Keratinocyte (primary cell): Measurements from ENCODE around the gene FBXO31. TPM values are rescaled to one million over a fixed set of nuclear protein-coding genes. Genes with fewer than 3 reads are reported as not detected.

ENCODE experiments used
- DNase-seq: peaks from one replicate; pipeline ENCODE4 v3.0.0-alpha.2; 2011; ENCODE audit warnings: low read depth, missing footprints, low spot score
- FAIRE-seq: peaks from 2 replicates; lab custom pipeline; 2011; peaks lifted over from hg19 to GRCh38; lab: Jason Lieb, UNC
- H2AFZ ChIP-seq: 2 replicates; pipeline ENCODE4 v1.6.0; 2012; ENCODE audit warnings: low read length, control low read depth, inconsistent platforms; ENCODE audit not compliant: control insufficient read depth
- H3K27ac ChIP-seq: 2 replicates; pipeline ENCODE4 v1.5.1; 2011; ENCODE audit warnings: low read length; ENCODE audit not compliant: control insufficient read depth, insufficient read depth
- H3K27me3 ChIP-seq: 3 replicates; pipeline ENCODE4 v1.6.0; 2011; ENCODE audit warnings: low read length; ENCODE audit not compliant: control insufficient read depth, insufficient read depth; ENCODE audit errors: extremely low read depth
- H3K36me3 ChIP-seq, 2 experiments: 2 replicates in 1 of 2; 3 replicates in 1 of 2; pipeline ENCODE4 v1.5.1; 2011; ENCODE audit warnings: low read length in 2 of 2, mild to moderate bottlenecking in 1 of 2; ENCODE audit not compliant: control insufficient read depth in 2 of 2, insufficient read depth in 2 of 2; ENCODE audit errors: extremely low read depth in 1 of 2
- H3K4me1 ChIP-seq: 3 replicates; pipeline ENCODE4 v1.5.1; 2011; ENCODE audit warnings: low read length; ENCODE audit not compliant: control insufficient read depth, insufficient read depth; ENCODE audit errors: extremely low read depth
- H3K4me2 ChIP-seq: 3 replicates; pipeline ENCODE4 v1.6.0; 2011; ENCODE audit warnings: low read depth, low read length; ENCODE audit not compliant: control insufficient read depth, insufficient read depth; ENCODE audit errors: extremely low read depth
- H3K4me3 ChIP-seq, 3 experiments: fragments of 200-600 bp in 1 of 3; sonication (generic) in 1 of 3; 2 replicates in 2 of 3; 3 replicates in 1 of 3; pipeline ENCODE4 v1.5.1; 2011 to 2016; ENCODE audit warnings: low read length in 3 of 3, mild to moderate bottlenecking in 3 of 3, control low read depth in 2 of 3, inconsistent platforms in 1 of 3, low read depth in 1 of 3, mixed read lengths in 1 of 3, mixed run types in 1 of 3, moderate library complexity in 1 of 3; ENCODE audit not compliant: control insufficient read depth in 2 of 3, insufficient read depth in 2 of 3; ENCODE audit errors: extremely low read depth in 1 of 3
- H3K79me2 ChIP-seq: 2 replicates; pipeline ENCODE4 v1.6.0; 2012; ENCODE audit warnings: low read length; ENCODE audit not compliant: control insufficient read depth, insufficient read depth
- H3K9ac ChIP-seq: 3 replicates; pipeline ENCODE4 v1.6.0; 2011; ENCODE audit warnings: low read length; ENCODE audit not compliant: control insufficient read depth, insufficient read depth; ENCODE audit errors: extremely low read depth
- H3K9me1 ChIP-seq: 3 replicates; pipeline ENCODE4 v1.6.0; 2011; ENCODE audit warnings: low read length; ENCODE audit not compliant: control insufficient read depth, insufficient read depth; ENCODE audit errors: extremely low read depth
- H3K9me3 ChIP-seq: 2 replicates; pipeline ENCODE4 v1.5.1; 2012; ENCODE audit warnings: low read depth, low read length; ENCODE audit not compliant: control insufficient read depth
- H4K20me1 ChIP-seq: 3 replicates; pipeline ENCODE4 v1.6.0; 2011; ENCODE audit warnings: low read length; ENCODE audit not compliant: control insufficient read depth, insufficient read depth; ENCODE audit errors: extremely low read depth
- CTCF ChIP-seq, 3 experiments: IDR thresholded peaks in 1 of 3; conservative IDR thresholded peaks in 1 of 3; optimal IDR thresholded peaks in 1 of 3; 2 replicates in 2 of 3; 3 replicates in 1 of 3; pipeline versions ENCODE3 to v1.5.1; 2011; ENCODE audit warnings: low read length in 3 of 3, mild to moderate bottlenecking in 3 of 3, moderate library complexity in 2 of 3, control low read depth in 1 of 3, inconsistent platforms in 1 of 3; ENCODE audit not compliant: insufficient read depth in 2 of 3; ENCODE audit errors: extremely low read depth in 1 of 3
- EZH2 ChIP-seq: IDR thresholded peaks from one replicate; pipeline ENCODE4 v1.6.1; 2012; ENCODE audit warnings: inconsistent platforms, mild to moderate bottlenecking, low read length, moderate library complexity
- dilution Hi-C: fragments of 300-500 bp; cut with MboI; formaldehyde crosslinking; loops from one replicate; pipeline ENCODE4 v1.7.0; 2020; ENCODE audit warnings: low sequenced_read_pairs; ENCODE audit not compliant: extremely low pct_ligation_motif_present
- polyA plus RNA-seq, 5 experiments: library from polyadenylated mRNA; depleted of rRNA in 3 of 5; stranded (reverse) in 3 of 5; stranded (forward) in 1 of 5; unstranded in 1 of 5; fragments of >200 nt; gene quantifications; 1 replicate in 1 of 5; 2 replicates in 3 of 5; 3 replicates in 1 of 5; pipeline versions ENCODE4 v1.2.1 to v1.2.3, GENCODE V29; 2011 to 2012; ENCODE audit warnings: missing spikeins in 2 of 5, low read depth in 1 of 5, low replicate concordance in 1 of 5

Gene FBXO31
- polyA plus RNA-seq, 1 donor (not counting 4 experiments of a cell fraction or from before 2014, with no cell fraction given): 17.0 TPM

- Histone ChIP-seq H3K4me3 (no peak overlapping the region), H3K9me1 (no peaks in the 10 kb centered on the region), H3K9ac (no peak overlapping the region), H3K9me3 (no peaks in the 10 kb centered on the region), H3K4me2 (no peak overlapping the region), H3K27ac (no peak overlapping the region), H3K27me3 (no peaks in the 10 kb centered on the region), H4K20me1 (no peaks in the 10 kb centered on the region), H2AFZ (no peak overlapping the region), H3K4me1 (no peaks in the 10 kb centered on the region), H3K36me3 (peaks cover 24% of the 10 kb centered on the region in 2 experiments), H3K79me2 (no peaks in the 10 kb centered on the region)
- no peak for TF ChIP-seq CTCF (optimal IDR thresholded peaks at IDR 0.05 in 1 of 3, IDR thresholded peaks at IDR 0.05 in 1 of 3, conservative IDR thresholded peaks at IDR 0.05 in 1 of 3; ENCODE audit: extremely low read depth in 1 of 3, insufficient read depth in 2 of 3, low read length in 3 of 3)
- no peak for TF ChIP-seq EZH2
- DNase-seq (no peak), FAIRE-seq (no peak)
- dilution Hi-C loops: no loop called here
These were observed 25.6 kb upstream of the FBXO31 start for GRCh38 chr16:87409153-87409552.

GRCh38 chr16:87407511-87408112 is 24.0 kb upstream of the FBXO31 start:
- Histone ChIP-seq H3K79me2 (no peaks in the 10 kb centered on the region), H3K4me2 (no peak overlapping the region), H3K4me3 (no peak overlapping the region), H3K27ac (no peak overlapping the region), H3K4me1 (no peaks in the 10 kb centered on the region), H3K36me3 (peaks cover 21 to 22% of the 10 kb centered on the region in 2 experiments), H3K9me1 (no peaks in the 10 kb centered on the region), H4K20me1 (no peaks in the 10 kb centered on the region), H3K9me3 (no peaks in the 10 kb centered on the region), H2AFZ (no peak overlapping the region), H3K9ac (no peak overlapping the region), H3K27me3 (no peaks in the 10 kb centered on the region)
- TF ChIP-seq CTCF (optimal IDR thresholded peaks at IDR 0.05 in 1 of 3, IDR thresholded peaks at IDR 0.05 in 1 of 3, conservative IDR thresholded peaks at IDR 0.05 in 1 of 3; ENCODE audit: extremely low read depth in 1 of 3, insufficient read depth in 2 of 3, low read length in 3 of 3): no peak
- TF ChIP-seq EZH2: no peak
- DNase-seq (no peak), FAIRE-seq (no peak)
- dilution Hi-C loops: no loop called here
